Measurements from ENCODE around the gene TMEM132E.

TMEM132E gene

DNA sequence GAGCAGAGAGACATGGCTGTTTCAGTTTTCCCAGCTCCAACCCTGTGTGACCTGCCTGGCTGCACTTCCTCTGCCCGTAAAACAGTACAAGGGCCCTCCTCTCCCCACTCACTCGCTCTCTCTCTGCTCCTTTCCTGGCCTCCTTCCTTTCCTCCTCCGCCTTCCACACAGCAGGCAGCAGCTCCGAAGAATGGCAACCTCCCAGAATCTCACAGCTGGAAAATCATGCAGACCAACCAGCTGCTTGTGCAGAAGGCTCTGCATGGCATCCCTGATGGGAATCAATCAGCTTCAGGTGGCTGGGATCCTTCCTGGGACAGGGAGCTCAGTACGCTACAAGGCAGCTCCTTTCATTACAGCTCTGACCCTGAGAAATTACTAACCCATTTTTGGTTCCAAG is 27.4 kb downstream of the TMEM132E start:
- DNase-seq: no peak

DNA sequence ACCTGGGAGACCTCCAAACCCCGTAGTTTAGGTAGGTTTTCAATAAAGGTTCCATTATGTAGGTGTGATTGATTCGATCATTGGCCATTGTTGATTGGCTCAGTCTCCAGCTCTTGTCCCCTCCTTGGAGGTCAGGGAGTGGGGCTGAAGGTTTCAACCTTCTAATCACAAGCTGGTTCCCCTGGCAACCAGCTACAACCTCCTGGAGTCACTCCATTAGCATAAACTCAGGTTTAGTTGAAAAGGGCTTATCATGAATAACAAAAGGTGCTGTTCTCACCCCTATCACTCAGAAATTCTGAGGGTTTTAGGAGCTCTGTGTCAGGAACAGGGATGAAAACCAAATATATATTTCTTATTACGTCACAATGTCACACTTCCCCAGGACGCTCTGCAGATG is 28.5 kb downstream of the TMEM132E start:
- DNase-seq: no peak

DNA sequence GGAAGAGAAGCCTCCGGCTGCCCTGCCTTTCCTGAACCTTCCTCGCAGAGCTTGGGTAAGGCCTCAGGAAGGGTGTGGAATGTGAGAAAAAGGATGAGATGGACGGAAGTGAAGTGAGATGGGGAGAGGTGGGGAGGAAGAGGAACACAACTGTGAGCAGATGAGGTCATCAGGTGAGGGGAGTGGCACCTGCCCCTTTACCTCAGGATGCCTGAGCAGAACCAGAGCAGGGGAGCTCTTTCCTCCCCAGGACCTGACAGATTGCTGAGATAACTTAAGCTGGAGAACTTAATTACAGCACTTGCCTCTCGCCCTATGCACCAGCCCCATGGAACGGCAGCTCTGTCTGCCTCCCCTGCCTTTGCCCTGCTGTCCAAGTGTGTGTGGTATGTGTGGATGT is 29.8 kb downstream of the TMEM132E start:
- no peak for DNase-seq

DNA sequence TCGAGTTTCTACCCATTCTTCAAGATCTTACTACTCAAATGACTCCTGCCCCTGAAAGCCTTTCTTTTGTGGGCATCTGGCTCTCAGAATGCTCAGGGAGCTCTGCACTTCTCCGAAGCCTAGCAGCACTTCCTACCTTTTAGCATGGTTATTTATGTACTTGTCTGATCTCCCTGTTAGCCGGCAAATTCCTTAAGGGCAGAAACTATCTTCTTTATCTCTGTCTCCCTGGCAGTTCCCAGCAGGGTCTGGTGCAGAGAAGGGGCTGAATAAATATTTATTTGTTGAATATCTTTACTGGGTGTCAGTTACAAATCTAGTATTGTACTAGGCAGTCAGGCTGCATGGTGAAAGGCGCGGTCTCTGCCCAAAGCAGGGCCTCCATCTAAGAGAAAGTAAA is 30.7 kb downstream of the TMEM132E start:
- no peak for DNase-seq

DNA sequence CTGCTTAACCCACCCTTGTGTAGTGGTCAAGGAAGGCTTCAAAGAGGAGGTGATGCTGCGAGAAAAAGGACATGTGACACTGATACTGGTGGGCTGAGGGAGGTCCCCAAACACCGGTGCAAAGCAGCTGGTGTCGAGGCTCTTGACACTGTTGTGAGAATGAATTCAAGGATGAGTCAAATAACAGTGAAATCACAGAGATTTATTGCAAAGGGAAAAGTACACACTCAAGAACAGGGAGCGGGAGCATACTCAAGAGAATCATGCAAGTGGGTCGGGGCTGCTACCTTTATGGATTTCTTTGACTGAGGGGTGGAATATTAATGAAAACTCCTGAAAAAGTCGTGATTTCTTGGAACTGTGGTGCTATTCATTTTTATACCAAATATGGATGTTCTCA is 31.1 kb downstream of the TMEM132E start:
- DNase-seq: no peak

DNA sequence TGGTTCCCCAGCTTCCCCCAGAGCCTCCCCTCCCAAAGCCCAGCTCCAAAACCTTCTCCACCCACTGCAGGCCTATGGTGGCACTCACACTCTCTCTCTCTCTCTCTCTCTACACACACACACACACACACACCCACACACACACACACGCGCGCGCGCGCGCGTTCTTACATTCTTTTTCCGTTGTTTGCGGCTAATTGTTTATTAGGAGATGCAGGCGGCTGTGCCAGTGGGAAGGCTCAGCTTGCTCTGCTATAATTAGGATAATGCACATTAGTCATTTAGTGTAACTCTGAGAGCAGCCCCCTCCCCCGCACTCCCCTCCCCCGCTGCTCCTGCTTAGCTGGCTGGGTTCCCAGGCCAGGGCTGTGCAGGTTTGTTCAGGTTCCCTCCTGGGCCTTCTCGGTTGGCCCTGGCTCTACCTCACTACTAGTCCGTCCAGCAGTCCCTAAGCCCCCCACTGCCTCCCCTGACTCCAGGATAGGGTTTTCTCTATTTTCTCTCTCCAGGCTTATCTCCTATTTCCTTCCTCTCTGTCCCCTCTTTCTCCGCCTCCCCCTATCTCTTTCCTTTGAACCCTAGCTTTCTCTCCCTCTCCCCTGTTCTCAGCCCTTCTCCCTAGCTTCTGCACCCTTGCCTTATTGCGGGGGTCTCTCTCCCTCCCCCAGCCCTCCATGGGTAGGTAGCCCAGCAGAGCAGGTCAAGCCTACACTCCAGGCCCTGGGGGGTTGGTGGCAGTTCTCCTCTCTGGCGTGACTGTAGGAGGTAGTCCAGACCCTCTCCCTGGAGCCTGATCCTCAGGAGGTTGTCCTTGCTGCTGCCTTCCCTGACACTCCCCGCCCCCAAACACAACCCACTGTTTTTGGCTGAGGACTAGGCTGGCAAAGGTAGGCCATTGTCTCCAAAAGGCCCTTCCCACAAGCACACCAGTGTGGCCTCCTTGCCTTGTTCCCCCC is 34.0 kb downstream of the TMEM132E start:
- DNase-seq: no peak

DNA sequence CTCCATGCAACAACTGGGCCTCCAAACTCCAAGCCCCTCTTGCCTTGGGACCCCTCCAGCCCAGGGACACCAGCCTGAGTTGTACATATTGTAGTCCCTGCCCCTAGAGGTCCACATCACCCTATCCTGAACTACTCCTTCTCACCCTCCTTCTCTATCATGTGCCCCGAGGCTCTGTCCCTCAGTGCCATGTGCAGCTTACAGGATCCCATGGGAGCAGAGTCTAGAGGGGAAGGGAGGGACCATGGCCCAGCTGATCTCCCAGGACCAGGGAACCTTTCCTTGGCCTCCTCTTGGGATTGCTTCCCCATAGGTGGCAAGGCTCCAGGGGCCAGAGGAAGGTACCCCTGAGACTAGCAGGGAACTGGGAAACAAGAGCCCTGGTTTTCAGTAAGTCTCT is 35.3 kb downstream of the TMEM132E start:
- DNase-seq: no peak

DNA sequence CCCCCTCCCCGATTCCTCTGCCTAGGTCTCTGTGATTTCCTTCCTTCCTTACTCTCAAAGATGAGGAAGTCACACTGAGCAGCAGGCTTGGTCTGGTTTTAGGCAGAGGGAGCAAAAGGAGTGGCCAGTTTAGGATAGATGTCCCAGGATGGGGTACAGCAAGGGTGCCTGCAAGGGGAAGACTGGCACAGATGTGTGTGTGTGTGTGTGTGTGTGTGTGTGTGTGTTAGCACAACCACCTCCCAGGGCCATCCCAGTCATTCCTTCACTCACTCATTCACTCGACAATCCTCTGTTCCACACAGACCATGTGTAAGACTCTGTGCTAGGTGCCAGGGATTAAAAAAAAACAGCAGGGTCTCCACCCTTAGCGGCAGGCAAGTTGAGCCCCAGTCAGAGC is 35.9 kb downstream of the TMEM132E start:
- no peak for DNase-seq

DNA sequence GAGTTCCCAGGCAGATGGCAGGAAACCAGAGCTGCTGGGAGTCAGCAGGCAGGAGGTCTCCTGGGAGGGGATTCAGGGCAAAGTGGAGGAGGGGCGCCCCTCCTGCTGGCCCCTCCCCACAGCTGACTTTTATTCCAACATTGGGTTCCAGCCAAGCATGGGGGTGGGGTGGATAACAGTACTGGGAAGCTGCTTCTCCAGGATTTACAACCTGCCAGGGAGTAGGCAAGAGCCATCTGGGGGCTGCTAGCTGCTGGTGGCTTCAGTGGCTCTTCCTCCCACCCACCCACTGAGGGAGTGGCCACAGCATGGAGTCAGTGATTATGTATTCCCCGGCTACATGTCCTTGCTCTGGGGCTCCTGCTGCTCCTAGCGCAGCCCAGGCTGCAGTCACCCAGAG is 36.8 kb downstream of the TMEM132E start:
- no peak for DNase-seq

DNA sequence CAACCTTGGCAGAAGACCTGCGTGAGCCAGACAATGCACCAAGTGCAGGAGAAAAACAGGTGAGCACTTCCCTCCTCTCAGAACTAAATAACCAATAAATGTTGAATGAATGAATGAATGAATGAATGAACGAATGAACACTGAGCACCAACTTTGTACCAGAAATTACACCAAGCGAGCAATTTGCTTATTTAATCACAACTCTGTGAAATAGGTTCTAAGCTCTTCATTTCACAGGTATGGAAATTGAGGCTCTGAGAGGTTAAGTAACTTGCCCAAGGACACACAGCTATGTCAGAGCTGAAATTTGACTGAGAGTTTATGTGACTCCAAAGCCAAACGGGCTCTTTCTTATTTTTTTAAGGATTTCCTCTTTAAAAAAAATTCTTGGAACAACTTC is 38.0 kb downstream of the TMEM132E start:
- DNase-seq: no peak

DNA sequence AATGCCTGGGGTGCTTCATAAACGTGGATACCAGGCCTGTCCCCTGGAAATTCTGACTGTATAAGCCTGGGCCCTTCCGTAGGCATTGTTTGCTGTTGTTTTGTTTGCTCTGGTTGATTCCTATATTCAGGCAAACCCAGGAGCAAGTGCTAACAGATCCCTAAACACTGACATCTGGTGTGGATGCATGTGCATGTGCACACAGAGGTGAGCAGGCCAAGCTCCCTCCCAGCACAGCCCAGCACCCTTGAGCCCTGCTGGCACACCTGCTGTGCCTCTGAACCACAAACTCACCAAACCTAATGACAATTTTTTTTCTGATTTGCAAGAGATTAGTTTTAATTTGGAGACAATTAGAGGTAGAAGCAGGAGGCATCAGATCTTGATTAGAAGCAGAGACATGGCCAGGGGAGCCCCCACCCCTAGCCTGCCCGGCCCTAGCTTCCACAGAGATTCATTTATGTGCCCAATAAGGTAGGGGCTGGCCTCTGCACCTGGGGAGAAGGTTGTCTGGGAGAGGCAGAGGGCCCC is 40.4 kb downstream of the TMEM132E start:
- no peak for DNase-seq

DNA sequence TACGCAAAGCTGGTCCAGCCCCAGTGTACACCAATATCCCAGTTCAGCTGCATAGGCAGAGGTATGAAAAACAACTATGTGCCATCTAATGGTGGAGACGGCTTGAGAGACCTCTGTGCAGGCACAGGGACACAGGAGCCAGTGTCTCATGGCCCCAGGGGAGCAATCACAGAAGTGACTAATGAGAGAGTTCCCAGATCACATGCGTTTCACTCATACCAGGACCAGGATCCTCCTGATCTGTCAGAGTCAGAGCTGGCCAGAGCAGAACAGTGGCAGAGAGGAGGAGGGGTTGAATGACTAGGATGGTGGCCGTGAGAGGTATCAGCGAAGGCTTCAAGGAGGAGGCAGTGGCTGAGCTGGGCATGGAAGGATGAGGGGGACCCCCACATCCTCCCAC is 41.1 kb downstream of the TMEM132E start:
- DNase-seq: no peak

DNA sequence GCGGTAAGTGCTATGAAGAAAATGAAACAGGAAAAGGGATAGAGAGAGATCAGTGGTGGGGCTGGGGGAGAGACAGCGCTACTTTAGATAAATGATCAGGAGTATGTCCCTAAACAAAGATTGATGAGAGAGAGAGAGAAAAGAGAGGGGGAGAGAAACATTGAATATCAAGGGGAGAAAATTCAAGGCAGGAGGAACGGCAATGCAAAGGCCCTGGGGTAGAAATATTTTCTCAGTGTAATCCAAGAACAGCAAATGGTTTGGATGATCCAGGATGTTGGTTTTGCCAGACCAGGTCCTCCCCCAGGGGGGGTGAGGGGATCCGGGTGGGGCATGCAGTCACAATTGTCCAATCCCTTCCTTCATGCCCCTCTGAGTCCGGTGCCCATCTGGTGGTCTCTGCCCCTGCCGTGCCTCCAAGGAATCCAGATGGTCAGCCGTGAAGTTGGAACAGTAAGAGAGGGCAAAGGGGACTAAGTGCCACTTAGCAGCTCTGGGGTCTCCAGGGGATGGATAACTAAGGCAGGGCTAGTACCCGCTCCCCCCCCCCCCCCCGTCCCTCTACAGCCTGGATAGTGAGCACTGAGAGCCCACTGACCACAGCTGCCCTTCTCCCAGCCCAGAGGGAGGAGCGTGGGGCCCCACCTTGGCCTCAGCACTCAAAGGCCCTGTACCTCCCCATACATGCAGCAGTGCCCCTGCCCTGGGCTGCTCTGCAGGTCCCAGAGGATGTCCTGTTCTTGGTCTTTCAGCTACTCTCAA is 43.7 kb downstream of the TMEM132E start:
- DNase-seq: no peak

DNA sequence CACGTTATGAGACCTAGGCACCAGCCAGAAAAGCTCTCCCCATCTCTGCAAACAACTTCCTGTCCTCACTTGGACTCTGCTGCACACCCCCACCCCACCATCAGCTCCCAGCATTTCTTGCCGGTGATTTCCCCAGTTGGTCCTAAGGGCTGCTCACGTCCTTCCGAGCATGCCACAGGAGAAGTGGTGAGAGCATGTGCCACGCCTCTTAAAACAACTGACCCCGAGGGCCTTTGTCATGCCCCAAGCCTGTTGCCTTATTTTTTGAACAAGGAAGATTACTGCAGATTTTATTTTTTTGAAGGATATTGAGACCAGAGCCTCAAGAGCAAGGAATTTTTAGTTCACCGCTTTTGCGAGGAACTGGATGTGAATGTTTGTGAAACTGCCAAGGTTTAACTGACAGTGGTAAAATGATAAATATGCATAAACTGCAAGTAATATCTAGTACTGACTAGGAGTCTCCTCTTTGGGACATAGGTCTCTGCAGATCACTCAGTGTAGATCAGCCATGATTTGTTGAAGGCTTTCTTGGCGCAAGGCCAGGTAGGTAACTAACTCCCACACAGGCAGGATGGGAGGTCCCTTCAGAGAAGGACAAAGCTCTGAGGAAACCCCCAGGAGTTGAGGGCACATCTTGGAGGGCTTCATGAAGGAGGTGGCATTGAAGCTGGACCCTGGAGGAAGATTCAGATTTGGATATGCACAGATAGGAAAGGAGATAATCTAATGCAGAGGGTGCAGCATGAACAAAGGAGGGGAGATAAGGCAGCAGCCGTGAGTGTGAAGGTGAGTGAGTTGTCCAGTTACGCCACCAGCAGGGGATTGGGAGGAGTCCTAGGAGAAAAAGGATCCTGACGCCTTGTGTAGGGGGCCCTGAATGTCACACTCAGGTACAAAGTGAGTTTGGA is 44.7 kb downstream of the TMEM132E start:
- no peak for DNase-seq

DNA sequence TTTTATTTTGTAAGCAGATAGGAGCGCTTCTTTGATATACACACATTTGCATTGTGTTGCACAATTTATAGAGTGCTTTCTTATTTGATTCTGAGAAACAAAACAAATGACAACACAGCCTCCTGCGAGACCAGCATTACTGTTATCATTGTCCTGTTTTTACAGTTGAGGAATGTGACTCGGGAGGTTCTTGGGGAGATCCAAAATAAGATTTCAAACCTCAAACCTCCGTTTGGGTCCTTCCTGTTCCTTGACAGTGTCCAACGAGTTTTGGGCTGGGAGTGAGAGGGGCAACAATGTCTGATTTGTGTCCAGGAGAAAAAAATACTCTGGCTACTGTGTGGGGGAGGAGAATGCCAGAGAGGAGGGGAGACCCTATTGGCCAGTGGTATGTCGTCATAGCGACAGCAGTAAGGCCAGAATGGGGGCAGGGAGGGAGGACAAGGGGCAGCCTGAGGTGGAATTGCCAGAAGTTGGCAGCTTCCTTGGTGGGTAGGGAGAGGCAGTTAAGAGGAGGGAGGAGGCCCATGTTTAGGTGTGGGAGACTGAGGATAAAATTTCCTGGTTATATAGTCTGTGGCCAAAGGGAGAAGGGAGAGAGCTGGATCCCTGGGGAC is 45.5 kb downstream of the TMEM132E start:
- no peak for DNase-seq

DNA sequence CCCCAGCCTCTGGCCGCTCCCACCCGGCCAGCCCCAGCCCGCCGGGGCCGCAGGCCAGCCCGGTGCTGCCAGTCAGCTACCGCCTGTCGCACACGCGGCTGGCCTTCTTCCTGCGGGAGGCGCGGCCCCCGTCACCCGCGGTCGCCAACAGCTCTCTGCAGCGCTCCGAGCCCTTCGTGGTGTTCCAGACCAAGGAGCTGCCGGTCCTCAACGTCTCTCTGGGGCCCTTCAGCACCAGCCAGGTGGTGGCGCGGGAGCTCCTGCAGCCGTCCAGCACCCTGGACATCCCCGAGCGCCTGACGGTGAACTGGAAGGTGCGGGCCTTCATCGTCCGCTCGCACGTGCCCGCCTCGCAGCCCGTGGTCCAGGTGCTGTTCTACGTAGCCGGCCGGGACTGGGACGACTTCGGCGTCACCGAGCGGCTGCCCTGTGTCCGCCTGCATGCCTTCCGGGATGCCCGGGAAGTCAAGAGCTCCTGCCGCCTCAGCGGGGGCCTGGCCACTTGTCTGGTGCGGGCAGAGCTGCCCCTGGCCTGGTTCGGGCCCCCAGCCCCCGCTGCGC is 46.8 kb downstream of the TMEM132E start:
- no peak for DNase-seq

DNA sequence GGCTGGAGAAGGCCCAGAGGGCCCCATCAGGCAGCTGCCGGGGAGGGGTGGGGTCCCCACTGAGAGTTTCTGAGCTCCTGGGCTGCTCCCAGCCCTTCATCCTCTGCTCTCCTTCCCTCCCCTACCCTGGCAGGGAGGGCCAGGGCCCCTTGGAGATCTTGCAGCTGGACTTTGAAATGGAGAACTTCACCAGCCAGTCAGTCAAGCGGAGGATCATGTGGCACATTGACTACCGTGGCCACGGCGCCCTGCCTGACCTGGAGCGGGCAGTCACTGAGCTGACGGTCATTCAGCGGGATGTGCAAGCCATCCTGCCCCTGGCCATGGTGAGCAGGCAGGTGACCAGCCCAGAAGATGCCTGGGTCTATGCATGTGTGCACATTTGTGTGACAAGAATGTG is 49.5 kb downstream of the TMEM132E start:
- DNase-seq: no peak

DNA sequence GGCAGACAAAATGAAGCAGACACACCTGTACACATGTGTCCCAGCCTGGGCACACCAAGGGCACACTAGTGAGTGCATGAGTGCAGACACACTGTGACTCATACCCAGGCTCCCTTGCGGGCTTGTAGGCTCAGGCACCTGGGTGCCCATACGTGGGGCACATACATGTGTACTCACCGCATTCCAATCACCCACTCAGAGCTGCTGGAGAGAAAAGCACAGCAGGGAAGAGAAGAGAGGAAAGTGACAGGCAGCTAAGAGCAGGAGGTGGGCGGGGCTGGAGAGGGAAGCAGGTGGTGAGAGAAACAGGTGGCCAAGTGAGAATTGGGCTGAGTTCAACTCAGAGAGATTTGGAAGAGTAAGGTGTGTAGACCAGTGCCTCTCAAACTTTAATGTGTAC is 54.0 kb downstream of the TMEM132E start:
- DNase-seq: no peak

DNA sequence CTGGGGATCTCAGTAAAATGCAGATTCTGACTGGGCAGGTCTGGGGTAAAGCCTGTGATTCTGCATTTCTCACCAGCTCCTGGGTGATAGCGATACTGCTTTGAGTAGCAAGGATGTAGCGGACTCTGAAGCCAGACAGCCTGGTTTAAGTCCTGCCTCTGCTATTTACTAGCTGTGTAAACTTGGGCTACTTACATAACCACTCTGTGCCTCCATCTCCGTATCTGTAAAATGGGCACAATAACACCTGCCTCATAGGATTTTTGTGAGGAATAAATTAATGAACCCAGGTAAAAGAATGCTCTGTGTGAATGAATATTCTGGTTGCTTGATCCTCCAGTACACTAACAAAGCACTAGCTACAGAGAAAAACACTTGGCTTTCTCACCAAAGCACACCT is 54.4 kb downstream of the TMEM132E start:
- no peak for DNase-seq

DNA sequence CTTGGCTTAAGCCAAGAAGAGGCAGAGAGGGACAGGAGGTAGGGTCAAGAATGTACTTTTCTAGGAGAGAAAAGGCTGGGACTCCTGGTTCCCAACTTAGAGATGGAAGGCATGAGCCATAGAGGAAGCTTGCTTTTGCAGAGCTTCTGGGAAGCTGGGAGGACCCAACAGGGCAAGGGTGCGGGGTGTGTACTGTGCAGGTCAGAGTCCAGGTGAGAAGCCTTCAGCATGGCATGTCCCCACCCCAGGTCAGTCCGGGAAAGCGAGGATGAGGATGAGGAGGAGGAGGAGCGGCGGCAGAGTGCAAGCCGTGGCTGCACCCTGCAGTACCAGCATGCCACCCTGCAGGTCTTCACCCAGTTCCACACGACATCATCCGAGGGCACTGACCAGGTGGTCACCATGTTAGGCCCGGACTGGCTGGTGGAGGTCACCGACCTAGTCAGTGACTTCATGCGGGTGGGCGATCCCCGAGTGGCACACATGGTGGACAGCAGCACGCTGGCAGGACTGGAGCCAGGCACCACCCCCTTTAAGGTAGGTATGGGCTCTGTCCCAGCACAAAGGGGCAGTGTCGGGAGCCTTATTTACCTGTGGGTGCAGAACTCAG is 55.3 kb downstream of the TMEM132E start:
- no peak for DNase-seq

DNA sequence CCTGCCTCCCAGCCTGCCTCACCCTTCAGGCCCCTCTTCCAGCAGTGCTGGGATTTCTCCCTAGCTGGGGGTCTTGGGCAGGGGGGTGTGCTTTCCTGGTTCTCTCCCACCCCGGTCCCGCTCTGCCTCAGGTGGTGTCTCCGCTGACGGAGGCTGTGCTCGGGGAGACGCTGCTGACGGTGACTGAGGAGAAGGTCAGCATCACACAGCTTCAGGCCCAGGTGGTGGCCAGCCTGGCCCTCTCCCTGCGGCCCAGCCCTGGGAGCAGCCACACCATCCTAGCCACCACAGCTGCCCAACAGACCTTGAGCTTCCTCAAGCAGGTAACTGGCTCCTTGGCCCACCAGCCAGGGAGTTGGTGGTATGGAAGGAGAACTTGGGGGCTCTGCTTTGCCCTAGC is 56.5 kb downstream of the TMEM132E start:
- DNase-seq: no peak

All from stimulated activated CD4-positive, alpha-beta T cell treated with anti-CD3 and anti-CD28 coated beads, Interleukin-1b, Interleukin-23, amount 100 ng/mL, for 48 hours (primary cell).